Transverse colon (tissue), 4 donors: ENCODE results near the gene DENND1B. TPM values are rescaled to one million over a fixed set of nuclear protein-coding genes. Genes with fewer than 3 reads are reported as not detected.

Experiments
- DNase-seq: peaks from one replicate; pipeline ENCODE4 v3.0.0-alpha.2; 2019
- H3K27ac ChIP-seq, 4 donors: fragments of 200-600 bp; sonication (generic); 2 replicates each; pipeline ENCODE4 v1.5.1; 2016 to 2018; ENCODE audit warnings: inconsistent platforms in 4 of 4
- H3K27me3 ChIP-seq: fragments of 200-600 bp; sonication (generic); 2 replicates; pipeline ENCODE4 v1.5.1; 2017; ENCODE audit warnings: inconsistent platforms
- H3K36me3 ChIP-seq, 4 donors: fragments of 200-600 bp; sonication (generic); 2 replicates each; pipeline ENCODE4 v1.5.1; 2017 to 2019; ENCODE audit warnings: inconsistent platforms in 4 of 4
- H3K4me1 ChIP-seq, 4 donors: fragments of 200-600 bp; sonication (generic); 2 replicates each; pipeline ENCODE4 v1.5.1; 2017 to 2020; ENCODE audit warnings: inconsistent platforms in 4 of 4
- H3K4me3 ChIP-seq, 4 donors: fragments of 200-600 bp; sonication (generic); 1 replicate in 1 of 4; 2 replicates in 3 of 4; pipeline versions ENCODE4 v1.5.1 to v1.6.1; 2017 to 2019; ENCODE audit warnings: inconsistent platforms in 4 of 4
- H3K9me3 ChIP-seq, 2 donors: fragments of 200-600 bp; sonication (generic); 2 replicates each; pipeline ENCODE4 v1.5.1; 2017 to 2019; ENCODE audit warnings: inconsistent platforms in 2 of 2
- CTCF ChIP-seq, 5 experiments: fragments of 200-600 bp in 3 of 5; fragments of 450-650 bp in 2 of 5; sonication (generic) in 3 of 5; IDR thresholded peaks; 1 replicate in 2 of 5; 2 replicates in 3 of 5; pipeline ENCODE4 v1.5.1; 2016 to 2017; ENCODE audit warnings: antibody characterized with exemption in 5 of 5, inconsistent platforms in 3 of 5, mild to moderate bottlenecking in 2 of 5, moderate library complexity in 1 of 5
- EP300 ChIP-seq: sonication (generic); formaldehyde crosslinking; IDR thresholded peaks from one replicate; pipeline ENCODE4 v1.6.1; 2017; ENCODE audit warnings: antibody characterized with exemption, low read depth
- POLR2A ChIP-seq: fragments of 450-650 bp; IDR thresholded peaks from one replicate; pipeline ENCODE4 v1.6.1; 2016; ENCODE audit warnings: antibody characterized with exemption, mild to moderate bottlenecking, moderate library complexity
- POLR2AphosphoS5 ChIP-seq, 3 donors: sonication (generic); formaldehyde crosslinking; IDR thresholded peaks; one replicate each; pipeline ENCODE4 v1.6.1; 2016; ENCODE audit warnings: antibody characterized with exemption in 3 of 3
- WGBS, 2 donors: methylation state at CpG; one replicate each; pipeline ENCODE4 v1.1.5; 2018; ENCODE audit warnings: low coverage in 1 of 2; 5-methylcytosine and 5-hydroxymethylcytosine counted together
- in situ Hi-C, 4 donors: fragments of 200-750 bp; cut with MboI; loops; one replicate each; pipeline versions ENCODE4 v1.15.0 to v1.15.1; 2017; ENCODE audit warnings: low sequenced_read_pairs in 3 of 4, low pct_ligation_motif_present in 1 of 4, low pct_unique_long_range_greater_than_20kb in 1 of 4
- intact Hi-C: fragments of 100-400 bp; cut with DNase I; formaldehyde crosslinking; loops from one replicate; pipeline ENCODE4 v1.15.1; 2023; ENCODE audit warnings: low total_unique reads
- total RNA-seq, 4 donors: library from RNA; depleted of rRNA; stranded (reverse); fragments of >200 nt; gene quantifications; one replicate each; pipeline ENCODE4 v1.1.0, GENCODE V29; 2016

DENND1B gene
- total RNA-seq, 4 donors from 2014 or later: 21.9 to 59.9 (median 42.3) TPM

- intact Hi-C loops: no loop called here
- Histone ChIP-seq H3K27ac (no peak overlapping the region), H3K4me3 (no peak overlapping the region), H3K36me3 (no peaks in the 10 kb centered on the region), H3K27me3 (no peaks in the 10 kb centered on the region), H3K9me3 (no peaks in the 10 kb centered on the region), H3K4me1 (peaks cover 0 to 39% (median 22%) of the 10 kb centered on the region in 4 donors)
- TF ChIP-seq CTCF (IDR thresholded peaks at IDR 0.05) (no peak), POLR2A (no peak), EP300 (no peak), POLR2AphosphoS5 (IDR thresholded peaks at IDR 0.05) (no peak)
- no peak for DNase-seq
- in situ Hi-C loops: no loop called here
Observed at GRCh38 chr1:197695961-197696360, 79.3 kb downstream of the DENND1B start.

- Histone ChIP-seq H3K36me3 (peaks cover 0 to 7% (median 0%) of the 10 kb centered on the region in 4 donors), H3K27me3 (no peaks in the 10 kb centered on the region), H3K9me3 (peaks cover 5 to 6% of the 10 kb centered on the region in 2 donors), H3K27ac (peak overlapping the region; percentile 49 to 70 (median 58)), H3K4me1 (peaks cover 0 to 40% (median 22%) of the 10 kb centered on the region in 4 donors), H3K4me3 (no peak overlapping the region)
- in situ Hi-C loops: no loop called here
- intact Hi-C loops: no loop called here
- TF ChIP-seq EP300: no peak
- TF ChIP-seq CTCF (IDR thresholded peaks at IDR 0.05): peak in 1 of 5 experiments; percentile 8
- DNase-seq: no peak
Observed at GRCh38 chr1:197692965-197693364, 82.3 kb downstream of the DENND1B start.

GRCh38 chr1:197691816-197692215 is 83.5 kb downstream of the DENND1B start:
- Histone ChIP-seq H3K4me3 (peak overlapping the region in 1 of 4 donors; percentile 13), H3K36me3 (peaks cover 0 to 7% (median 0%) of the 10 kb centered on the region in 4 donors), H3K27me3 (no peaks in the 10 kb centered on the region), H3K9me3 (peaks cover 5 to 6% of the 10 kb centered on the region in 2 donors), H3K27ac (peak overlapping the region; percentile 49 to 70 (median 58)), H3K4me1 (peaks cover 0 to 40% (median 22%) of the 10 kb centered on the region in 4 donors)
- intact Hi-C loops (no loop called here), in situ Hi-C loops (no loop called here)
- peak; percentile 29 for DNase-seq
- 62% methylated on average over 1 of the region's 1 CpG; no CpG with 5 or more reads in 1 of the 2 donors for WGBS, 2 donors
- TF ChIP-seq EP300 (no peak), POLR2AphosphoS5 (IDR thresholded peaks at IDR 0.05) (peak in 1 of 3 donors; percentile 38)

GRCh38 chr1:197690074-197690473 is 85.2 kb downstream of the DENND1B start:
- intact Hi-C loops (no loop called here), in situ Hi-C loops (no loop called here)

More at GRCh38 chr1:197690074-197690473, 85.2 kb downstream of the DENND1B start:
- 92 to 100% methylated on average over 2 to 3 of the region's 3 CpGs for WGBS, 2 donors
- Histone ChIP-seq H3K27ac (no peak overlapping the region), H3K36me3 (peaks cover 0 to 7% (median 0%) of the 10 kb centered on the region in 4 donors), H3K4me1 (peaks cover 0 to 46% (median 20%) of the 10 kb centered on the region in 4 donors), H3K9me3 (peaks cover 5 to 6% of the 10 kb centered on the region in 2 donors), H3K27me3 (no peaks in the 10 kb centered on the region), H3K4me3 (no peak overlapping the region)
- no peak for DNase-seq
- TF ChIP-seq POLR2AphosphoS5 (IDR thresholded peaks at IDR 0.05) (no peak), POLR2A (no peak), CTCF (IDR thresholded peaks at IDR 0.05) (no peak), EP300 (no peak)
